PFSK-1 (cell line): Measurements from ENCODE around the gene CCSER2.

ENCODE experiments used
- FOXP2 ChIP-seq: optimal IDR thresholded peaks from 2 replicates; pipeline ENCODE3; 2011; ENCODE audit warnings: borderline replicate concordance, control low read depth, inconsistent platforms; ENCODE audit not compliant: insufficient read depth; ENCODE audit errors: extremely low read length, extremely low read depth
- POLR2AphosphoS5 ChIP-seq: IDR thresholded peaks from 2 replicates; pipeline ENCODE4 v1.6.1; 2012; ENCODE audit warnings: low read depth, mild to moderate bottlenecking, control low read depth, low read length, moderate library complexity
- REST ChIP-seq, 2 experiments: IDR thresholded peaks; 2 replicates each; pipeline versions ENCODE4 v1.6.1 to v1.8.0; 2011 to 2012; ENCODE audit warnings: low read depth in 2 of 2, low read length in 2 of 2, control low read depth in 1 of 2, inconsistent platforms in 1 of 2, mild to moderate bottlenecking in 1 of 2, moderate library complexity in 1 of 2; ENCODE audit not compliant: insufficient read depth in 1 of 2
- SIN3A ChIP-seq: IDR thresholded peaks from 2 replicates; pipeline ENCODE4 v1.6.1; 2012; ENCODE audit warnings: mild to moderate bottlenecking, low read length, moderate library complexity, borderline replicate concordance; ENCODE audit not compliant: insufficient read depth
- TAF1 ChIP-seq: IDR thresholded peaks from 2 replicates; pipeline ENCODE4 v1.6.1; 2012; ENCODE audit warnings: low read length, control low read depth, borderline replicate concordance; ENCODE audit not compliant: insufficient read depth

Gene CCSER2

GRCh38 chr10:84542522-84543490 is 214.4 kb downstream of the CCSER2 start:
- no peak for TF ChIP-seq POLR2AphosphoS5
- no peak for TF ChIP-seq TAF1
- no peak for TF ChIP-seq FOXP2
- no peak for TF ChIP-seq SIN3A
- TF ChIP-seq REST (IDR thresholded peaks at IDR 0.05; ENCODE audit: insufficient read depth in 1 of 2, low read depth in 2 of 2, low read length in 2 of 2), result no peak

- TF ChIP-seq REST (IDR thresholded peaks at IDR 0.05; ENCODE audit: insufficient read depth in 1 of 2, low read depth in 2 of 2, low read length in 2 of 2) (no peak), POLR2AphosphoS5 (no peak), SIN3A (no peak), FOXP2 (no peak), TAF1 (no peak)
Measured at GRCh38 chr10:84543948-84544347, 215.6 kb downstream of the CCSER2 start.

- TF ChIP-seq TAF1 (no peak), SIN3A (no peak), POLR2AphosphoS5 (no peak), REST (IDR thresholded peaks at IDR 0.05; ENCODE audit: insufficient read depth in 1 of 2, low read depth in 2 of 2, low read length in 2 of 2) (no peak), FOXP2 (no peak)
Measured at GRCh38 chr10:84545651-84546050, 217.3 kb downstream of the CCSER2 start.

DNA sequence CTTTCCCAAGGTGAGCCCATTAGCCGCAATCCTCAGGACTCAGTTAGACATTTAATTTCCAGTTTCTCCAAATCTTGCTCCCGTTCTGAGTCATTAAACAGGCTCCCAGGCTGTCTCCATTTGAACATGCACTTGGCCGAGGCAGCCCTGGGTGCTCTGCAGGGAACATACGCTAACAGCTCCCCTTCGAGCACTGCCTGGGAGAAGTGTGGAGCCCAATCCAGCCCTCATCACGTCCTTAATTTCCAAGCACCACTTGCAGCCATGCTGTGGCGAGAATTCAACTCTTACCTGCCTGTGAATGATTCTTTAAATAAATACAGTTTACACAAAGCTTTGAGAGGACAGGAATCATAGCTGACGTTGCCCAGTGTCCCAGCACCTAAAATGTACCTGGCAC is 218.2 kb downstream of the CCSER2 start:
- no peak for TF ChIP-seq FOXP2
- no peak for TF ChIP-seq POLR2AphosphoS5
- no peak for TF ChIP-seq SIN3A
- TF ChIP-seq TAF1, result no peak
- no peak for TF ChIP-seq REST (IDR thresholded peaks at IDR 0.05; ENCODE audit: insufficient read depth in 1 of 2, low read depth in 2 of 2, low read length in 2 of 2)
